Endothelial cell of umbilical vein (primary cell): ENCODE data around the gene CDK5R2. TPM values are rescaled to one million over a fixed set of nuclear protein-coding genes. Genes with fewer than 3 reads are reported as not detected.

Source experiments
- BruUV-seq: library from RNA; stranded (reverse); fragments of 400-500 nt; replicated peaks from 2 replicates; lab custom pipeline; 2021; lab: Mats Ljungman, UMichigan
- CTCF ChIA-PET: fragments of 300-600, 350-600 bp; sonication (Branson Sonifier 250); formaldehyde crosslinking; loops from one replicate; lab custom pipeline; 2021; ENCODE audit warnings: antibody characterized with exemption, inconsistent platforms; lab: Charles Lee
- POLR2A ChIA-PET: fragments of 300-600, 350-600 bp; sonication (Branson Sonifier 250); formaldehyde crosslinking; loops from one replicate; lab custom pipeline; 2021; ENCODE audit warnings: antibody characterized with exemption, inconsistent platforms; lab: Charles Lee
- DNase-seq: peaks from one replicate; pipeline ENCODE4 v3.0.0-alpha.2; 2011; ENCODE audit warnings: low read depth, low spot score
- FAIRE-seq: peaks from 2 replicates; lab custom pipeline; 2011; peaks lifted over from hg19 to GRCh38; lab: Jason Lieb, UNC
- H2AFZ ChIP-seq: 2 replicates; pipeline ENCODE4 v1.6.0; 2012; ENCODE audit warnings: low read depth, low read length, control low read depth, inconsistent platforms
- H3K27ac ChIP-seq: 2 replicates; pipeline ENCODE4 v1.5.1; 2011; ENCODE audit warnings: low read depth, mild to moderate bottlenecking, control low read depth, low read length, moderate library complexity; ENCODE audit not compliant: insufficient read depth
- H3K27me3 ChIP-seq, 2 experiments: 2 replicates each; pipeline versions ENCODE4 v1.6.0 to v1.6.1; 2011; ENCODE audit warnings: low read length in 2 of 2, mixed read lengths in 1 of 2; ENCODE audit not compliant: control insufficient read depth in 2 of 2, insufficient read depth in 2 of 2
- H3K36me3 ChIP-seq, 2 experiments: 2 replicates in 1 of 2; 3 replicates in 1 of 2; pipeline ENCODE4 v1.5.1; 2011; ENCODE audit warnings: low read length in 2 of 2, mild to moderate bottlenecking in 1 of 2, moderate library complexity in 1 of 2; ENCODE audit not compliant: control insufficient read depth in 2 of 2, insufficient read depth in 2 of 2; ENCODE audit errors: extremely low read depth in 1 of 2
- H3K4me1 ChIP-seq: 3 replicates; pipeline ENCODE4 v1.5.1; 2011; ENCODE audit warnings: mild to moderate bottlenecking, low read length; ENCODE audit not compliant: control insufficient read depth, insufficient read depth; ENCODE audit errors: extremely low read depth
- H3K4me2 ChIP-seq: 2 replicates; pipeline ENCODE4 v1.6.1; 2011; ENCODE audit warnings: low read length, control low read depth, mixed read lengths; ENCODE audit not compliant: insufficient read depth
- H3K4me3 ChIP-seq, 3 experiments: fragments of 200-600 bp in 1 of 3; sonication (generic), shearing (Covaris generic) in 1 of 3; replicated peaks in 1 of 3; 2 replicates each; pipeline ENCODE4 v1.5.1; 2011 to 2016; ENCODE audit warnings: control low read depth in 3 of 3, low read length in 3 of 3, mild to moderate bottlenecking in 2 of 3, inconsistent platforms in 1 of 3, low read depth in 1 of 3, moderate library complexity in 1 of 3; ENCODE audit not compliant: insufficient read depth in 1 of 3
- H3K79me2 ChIP-seq: 2 replicates; pipeline ENCODE4 v1.6.0; 2012; ENCODE audit warnings: low read length, inconsistent platforms; ENCODE audit not compliant: control insufficient read depth, insufficient read depth
- H3K9ac ChIP-seq: replicated peaks from 2 replicates; pipeline ENCODE3; 2011; ENCODE audit warnings: low read length, control low read depth; ENCODE audit not compliant: insufficient read depth; ENCODE audit errors: extremely low read depth
- H3K9me1 ChIP-seq: replicated peaks from 3 replicates; pipeline ENCODE4 v1.6.0; 2011; ENCODE audit warnings: mild to moderate bottlenecking, low read length; ENCODE audit not compliant: control insufficient read depth, insufficient read depth; ENCODE audit errors: extremely low read depth
- H3K9me3 ChIP-seq: replicated peaks from 2 replicates; pipeline ENCODE4 v1.5.1; 2012; ENCODE audit warnings: low read length, inconsistent platforms; ENCODE audit not compliant: control insufficient read depth, insufficient read depth
- H4K20me1 ChIP-seq: replicated peaks from 2 replicates; pipeline ENCODE3; 2011; ENCODE audit warnings: mild to moderate bottlenecking, low read length; ENCODE audit not compliant: control insufficient read depth, insufficient read depth; ENCODE audit errors: extremely low read depth
- EZH2 ChIP-seq: IDR thresholded peaks from 2 replicates; pipeline ENCODE4 v1.6.1; 2012; ENCODE audit warnings: borderline replicate concordance, low read depth, mild to moderate bottlenecking, moderate library complexity, low read length, inconsistent platforms; ENCODE audit not compliant: severe bottlenecking
- FOS ChIP-seq: IDR thresholded peaks from 2 replicates; pipeline ENCODE4 v1.6.1; 2011; ENCODE audit warnings: mild to moderate bottlenecking, low read length, moderate library complexity, borderline replicate concordance; ENCODE audit not compliant: insufficient read depth
- GATA2 ChIP-seq: IDR thresholded peaks from 2 replicates; pipeline ENCODE4 v1.7.0; 2011; ENCODE audit warnings: low read depth, mild to moderate bottlenecking, moderate library complexity, mixed read lengths, low read length; ENCODE audit not compliant: insufficient read length, insufficient read depth
- JUN ChIP-seq: IDR thresholded peaks from 2 replicates; pipeline ENCODE4 v1.6.1; 2011; ENCODE audit warnings: borderline replicate concordance, low read depth; ENCODE audit not compliant: insufficient read length, insufficient read depth
- MYC ChIP-seq: IDR thresholded peaks from one replicate; pipeline ENCODE4 v1.6.1; 2011; ENCODE audit warnings: mild to moderate bottlenecking, low read depth, low read length
- POLR2A ChIP-seq: IDR thresholded peaks from 2 replicates; pipeline ENCODE4 v1.6.1; 2012; ENCODE audit warnings: low read depth, mild to moderate bottlenecking, control low read depth, low read length
- POLR2AphosphoS5 ChIP-seq: IDR thresholded peaks from 2 replicates; pipeline ENCODE4 v1.6.1; 2012; ENCODE audit warnings: low read depth, mild to moderate bottlenecking, control low read depth, low read length, moderate library complexity; ENCODE audit not compliant: insufficient read depth
- dilution Hi-C: fragments of 300-500 bp; cut with MboI; formaldehyde crosslinking; loops from one replicate; pipeline ENCODE4 v1.15.0; 2019; ENCODE audit warnings: low sequenced_read_pairs; ENCODE audit not compliant: extremely low pct_ligation_motif_present
- intact Hi-C: fragments of 100-400 bp; cut with micrococcal nuclease; formaldehyde crosslinking; loops from one replicate; pipeline ENCODE4 v1.10.0; 2022
- polyA plus RNA-seq, 4 experiments: library from polyadenylated mRNA; depleted of rRNA in 3 of 4; stranded (reverse) in 3 of 4; unstranded in 1 of 4; fragments of >200 nt; gene quantifications; 2 replicates each; pipeline versions ENCODE4 v1.2.1 to v1.2.3, GENCODE V29; 2011 to 2012; ENCODE audit warnings: missing spikeins in 1 of 4
- total RNA-seq: library from RNA; stranded (reverse); gene quantifications from 2 replicates; pipeline ENCODE4 v1.2.3, GENCODE V29; 2021
- TF ChIP-seq, protein P1 (sequence below), 2 donors: IDR thresholded peaks; 1 replicate in 1 of 2; 2 replicates in 1 of 2; pipeline ENCODE4 v1.5.1; 2011; ENCODE audit warnings: low read length in 2 of 2, mild to moderate bottlenecking in 2 of 2, moderate library complexity in 2 of 2, control low read depth in 1 of 2, inconsistent platforms in 1 of 2, low read depth in 1 of 2; ENCODE audit not compliant: insufficient read depth in 1 of 2; ENCODE audit errors: extremely low read depth in 1 of 2
- TF ChIP-seq, protein P2 (sequence below): IDR thresholded peaks from 2 replicates; pipeline ENCODE4 v1.6.1; 2011; ENCODE audit not compliant: insufficient read depth, insufficient read length

Gene CDK5R2
- total and polyA plus RNA-seq, 2 donors (not counting 3 experiments of a cell fraction or from before 2014, with no cell fraction given), result 0.03 TPM; not detected in 1

DNA sequence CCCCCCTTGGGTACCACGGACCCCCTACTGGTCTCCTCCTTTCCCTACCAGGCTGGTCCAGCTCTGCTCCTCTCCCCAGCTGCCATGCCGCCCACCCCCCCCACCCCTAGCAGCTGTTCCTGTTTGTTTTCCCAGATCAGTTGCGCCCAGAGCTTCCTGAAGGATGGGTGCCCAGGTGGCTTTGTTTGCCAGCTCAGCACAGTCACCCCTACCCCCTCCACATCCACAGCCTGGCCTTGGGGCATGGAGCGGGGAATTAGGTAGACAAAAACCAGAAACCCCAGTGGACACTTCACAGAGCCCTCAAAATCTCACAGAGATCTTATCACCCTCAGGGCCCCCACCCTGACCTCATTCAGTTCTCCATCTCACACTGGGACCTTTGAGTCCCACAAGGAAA is 37.5 kb downstream of the CDK5R2 start:
- Histone ChIP-seq H3K9ac (no peak overlapping the region), H3K4me3 (no peak overlapping the region), H3K4me1 (peaks cover 5% of the 10 kb centered on the region), H3K27ac (no peak overlapping the region), H3K79me2 (no peaks in the 10 kb centered on the region), H4K20me1 (no peaks in the 10 kb centered on the region), H3K9me1 (no peaks in the 10 kb centered on the region), H2AFZ (no peak overlapping the region), H3K27me3 (peaks cover 76 to 79% of the 10 kb centered on the region in 2 experiments), H3K36me3 (no peaks in the 10 kb centered on the region), H3K4me2 (no peak overlapping the region), H3K9me3 (no peaks in the 10 kb centered on the region)
- TF ChIP-seq JUN (no peak), POLR2AphosphoS5 (no peak), EZH2 (no peak), POLR2A (no peak), GATA2 (no peak), FOS (no peak), MYC (no peak)
- TF ChIP-seq, protein P1, sequence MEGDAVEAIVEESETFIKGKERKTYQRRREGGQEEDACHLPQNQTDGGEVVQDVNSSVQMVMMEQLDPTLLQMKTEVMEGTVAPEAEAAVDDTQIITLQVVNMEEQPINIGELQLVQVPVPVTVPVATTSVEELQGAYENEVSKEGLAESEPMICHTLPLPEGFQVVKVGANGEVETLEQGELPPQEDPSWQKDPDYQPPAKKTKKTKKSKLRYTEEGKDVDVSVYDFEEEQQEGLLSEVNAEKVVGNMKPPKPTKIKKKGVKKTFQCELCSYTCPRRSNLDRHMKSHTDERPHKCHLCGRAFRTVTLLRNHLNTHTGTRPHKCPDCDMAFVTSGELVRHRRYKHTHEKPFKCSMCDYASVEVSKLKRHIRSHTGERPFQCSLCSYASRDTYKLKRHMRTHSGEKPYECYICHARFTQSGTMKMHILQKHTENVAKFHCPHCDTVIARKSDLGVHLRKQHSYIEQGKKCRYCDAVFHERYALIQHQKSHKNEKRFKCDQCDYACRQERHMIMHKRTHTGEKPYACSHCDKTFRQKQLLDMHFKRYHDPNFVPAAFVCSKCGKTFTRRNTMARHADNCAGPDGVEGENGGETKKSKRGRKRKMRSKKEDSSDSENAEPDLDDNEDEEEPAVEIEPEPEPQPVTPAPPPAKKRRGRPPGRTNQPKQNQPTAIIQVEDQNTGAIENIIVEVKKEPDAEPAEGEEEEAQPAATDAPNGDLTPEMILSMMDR (IDR thresholded peaks at IDR 0.05; ENCODE audit: extremely low read depth in 1 of 2, insufficient read depth in 1 of 2, low read depth in 1 of 2, low read length in 2 of 2), result no peak
- TF ChIP-seq, protein P2, sequence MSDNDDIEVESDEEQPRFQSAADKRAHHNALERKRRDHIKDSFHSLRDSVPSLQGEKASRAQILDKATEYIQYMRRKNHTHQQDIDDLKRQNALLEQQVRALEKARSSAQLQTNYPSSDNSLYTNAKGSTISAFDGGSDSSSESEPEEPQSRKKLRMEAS, result no peak
- no TSS peak for BruUV-seq
- ChIA-PET POLR2A (no interaction called here), CTCF (interaction anchor here (1.1 to 10.4 kb wide), 12 partner anchors 8 to 157 kb away, joined by 3 to 164 read pairs (median 8); partner anchors contain the start of genes FEV and IHH)
- FAIRE-seq (no peak), DNase-seq (no peak)
- intact Hi-C loops, result no loop called here
- dilution Hi-C loops, result no loop called here
